Ishikawa (cell line): Measurements from ENCODE around the gene ELP4.

Experiments
- CEBPB ChIP-seq: IDR thresholded peaks from 2 replicates; pipeline ENCODE4 v1.6.1; 2012
- CREB1 ChIP-seq: IDR thresholded peaks from 2 replicates; pipeline ENCODE4 v1.6.1; 2012; ENCODE audit warnings: low read depth
- EGR1 ChIP-seq: IDR thresholded peaks from 2 replicates; pipeline ENCODE4 v1.6.1; 2012
- EP300 ChIP-seq: IDR thresholded peaks from 2 replicates; pipeline ENCODE4 v1.6.1; 2012; ENCODE audit warnings: borderline replicate concordance
- FOXM1 ChIP-seq: IDR thresholded peaks from 2 replicates; pipeline ENCODE4 v1.6.1; 2012; ENCODE audit warnings: low read depth, borderline replicate concordance
- NFIC ChIP-seq: IDR thresholded peaks from 2 replicates; pipeline ENCODE4 v1.6.1; 2012
- RAD21 ChIP-seq: IDR thresholded peaks from 2 replicates; pipeline ENCODE4 v1.6.1; 2012; ENCODE audit warnings: low read depth
- REST ChIP-seq: IDR thresholded peaks from 2 replicates; pipeline ENCODE4 v1.6.1; 2012; ENCODE audit warnings: low read depth, mild to moderate bottlenecking
- TAF1 ChIP-seq: IDR thresholded peaks from 2 replicates; pipeline ENCODE4 v1.6.1; 2012; ENCODE audit warnings: low read depth, mild to moderate bottlenecking
- TCF12 ChIP-seq: IDR thresholded peaks from 2 replicates; pipeline ENCODE4 v1.6.1; 2012; ENCODE audit warnings: low read depth
- TEAD4 ChIP-seq: IDR thresholded peaks from 2 replicates; pipeline ENCODE4 v1.6.1; 2012
- YY1 ChIP-seq: IDR thresholded peaks from 2 replicates; pipeline ENCODE4 v1.6.1; 2012; ENCODE audit warnings: low read depth
- ZBTB7A ChIP-seq: IDR thresholded peaks from 2 replicates; pipeline ENCODE4 v1.6.1; 2012; ENCODE audit warnings: low read depth
- TF ChIP-seq, protein P1 (sequence below): IDR thresholded peaks from 2 replicates; pipeline ENCODE4 v1.6.1; 2012
- TF ChIP-seq, protein P2 (sequence below): IDR thresholded peaks from 2 replicates; pipeline ENCODE4 v1.6.1; 2012

ELP4 gene

GRCh38 chr11:31722754-31723153 lies 213.2 kb downstream of the ELP4 start:
- TF ChIP-seq, protein P1, sequence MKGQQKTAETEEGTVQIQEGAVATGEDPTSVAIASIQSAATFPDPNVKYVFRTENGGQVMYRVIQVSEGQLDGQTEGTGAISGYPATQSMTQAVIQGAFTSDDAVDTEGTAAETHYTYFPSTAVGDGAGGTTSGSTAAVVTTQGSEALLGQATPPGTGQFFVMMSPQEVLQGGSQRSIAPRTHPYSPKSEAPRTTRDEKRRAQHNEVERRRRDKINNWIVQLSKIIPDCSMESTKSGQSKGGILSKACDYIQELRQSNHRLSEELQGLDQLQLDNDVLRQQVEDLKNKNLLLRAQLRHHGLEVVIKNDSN: no peak
- no peak for TF ChIP-seq CEBPB
- TF ChIP-seq NFIC: no peak
- no peak for TF ChIP-seq RAD21
- TF ChIP-seq REST: no peak

DNA sequence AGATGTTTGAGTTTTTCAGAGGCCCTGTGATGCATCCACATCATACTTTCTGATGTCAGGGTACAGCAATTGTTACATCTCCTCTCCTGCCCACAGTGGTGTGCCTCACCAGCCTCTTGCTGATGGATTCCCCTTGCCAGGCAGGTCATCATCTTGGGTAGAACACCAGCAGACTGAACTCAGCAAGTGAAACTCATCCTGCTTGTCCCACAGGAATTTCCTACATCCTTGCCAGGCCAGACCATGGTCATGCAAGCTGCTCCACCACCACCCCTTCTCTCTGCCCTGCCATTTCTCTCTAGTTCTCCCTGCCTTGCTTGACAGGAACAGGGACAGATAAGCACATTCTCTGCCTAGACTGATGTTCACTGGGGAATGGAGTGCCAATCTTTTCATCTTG lies 215.6 kb downstream of the ELP4 start:
- no peak for TF ChIP-seq NFIC
- TF ChIP-seq TCF12: no peak
- TF ChIP-seq REST: no peak
- TF ChIP-seq EGR1: no peak

GRCh38 chr11:31728432-31728831 lies 218.9 kb downstream of the ELP4 start:
- TF ChIP-seq YY1: no peak
- TF ChIP-seq REST: no peak
- TF ChIP-seq, protein P1: no peak
- no peak for TF ChIP-seq TEAD4
- no peak for TF ChIP-seq RAD21
- TF ChIP-seq EGR1: no peak
- TF ChIP-seq, protein P2, sequence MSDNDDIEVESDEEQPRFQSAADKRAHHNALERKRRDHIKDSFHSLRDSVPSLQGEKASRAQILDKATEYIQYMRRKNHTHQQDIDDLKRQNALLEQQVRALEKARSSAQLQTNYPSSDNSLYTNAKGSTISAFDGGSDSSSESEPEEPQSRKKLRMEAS: no peak
- no peak for TF ChIP-seq FOXM1
- no peak for TF ChIP-seq CEBPB
- no peak for TF ChIP-seq CREB1
- no peak for TF ChIP-seq EP300

DNA sequence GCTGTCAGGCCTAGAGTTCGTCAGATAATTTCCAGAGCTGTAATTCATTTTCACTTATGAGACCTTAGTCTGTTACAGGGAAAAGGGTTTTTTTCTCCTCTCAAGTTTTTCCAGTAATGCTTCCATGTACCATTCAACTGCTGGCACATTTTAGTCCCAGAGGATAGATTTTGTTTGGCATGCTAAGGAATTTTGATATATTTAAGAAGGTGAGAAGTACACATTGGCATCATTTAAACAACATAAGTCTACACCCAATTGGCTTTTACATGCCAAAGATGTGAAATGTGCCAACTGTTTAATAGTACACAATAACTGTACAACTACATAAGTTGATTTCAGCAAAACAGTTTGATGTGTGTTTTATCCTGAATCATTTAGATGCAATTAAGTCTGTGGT lies 230.6 kb downstream of the ELP4 start:
- TF ChIP-seq RAD21 (no peak), FOXM1 (no peak), EGR1 (no peak), TEAD4 (no peak), TCF12 (no peak), EP300 (no peak), TAF1 (no peak), NFIC (no peak), YY1 (no peak), CREB1 (no peak), CEBPB (no peak), ZBTB7A (no peak), REST (no peak)
- TF ChIP-seq, protein P1: no peak
- TF ChIP-seq, protein P2: no peak
